HEK293T (cell line): ENCODE results near the gene CCR5AS.

Experiments
- CTCF ChIA-PET: fragments of 350-600 bp; formaldehyde crosslinking; extraction: SDS; loops from one replicate; lab custom pipeline; 2021; ENCODE audit warnings: antibody characterized with exemption, inconsistent platforms; lab: Yijun Ruan, JAX
- POLR2A ChIA-PET: fragments of 350-600 bp; formaldehyde crosslinking; extraction: SDS; loops from one replicate; lab custom pipeline; 2020; ENCODE audit warnings: antibody characterized with exemption, inconsistent platforms; lab: Yijun Ruan, JAX
- DNase-seq: peaks from one replicate; pipeline ENCODE4 v3.0.0; 2012; ENCODE audit warnings: mixed read lengths; ENCODE audit errors: extremely low spot score
- ARNT ChIP-seq: fragments of 450-650 bp; IDR thresholded peaks from 2 replicates; pipeline ENCODE4 v1.6.1; 2017; ENCODE audit warnings: mild to moderate bottlenecking
- BHLHE40 ChIP-seq: fragments of 450-650 bp; IDR thresholded peaks from 2 replicates; pipeline ENCODE4 v1.6.1; 2016; ENCODE audit warnings: mild to moderate bottlenecking, moderate library complexity, borderline replicate concordance
- CTBP1 ChIP-seq: fragments of 450-650 bp; IDR thresholded peaks from 2 replicates; pipeline ENCODE4 v1.6.1; 2016; ENCODE audit warnings: borderline replicate concordance
- ELF4 ChIP-seq: fragments of 450-650 bp; IDR thresholded peaks from 2 replicates; pipeline ENCODE4 v1.6.1; 2017; ENCODE audit warnings: antibody characterized with exemption
- FOXA1 ChIP-seq: fragments of 450-650 bp; IDR thresholded peaks from 2 replicates; pipeline ENCODE4 v1.6.1; 2016; ENCODE audit warnings: mild to moderate bottlenecking
- FOXK2 ChIP-seq: fragments of 450-650 bp; IDR thresholded peaks from 2 replicates; pipeline ENCODE4 v1.6.1; 2016; ENCODE audit warnings: mild to moderate bottlenecking
- FOXM1 ChIP-seq: fragments of 450-650 bp; IDR thresholded peaks from 2 replicates; pipeline ENCODE4 v1.6.1; 2017; ENCODE audit warnings: mild to moderate bottlenecking, borderline replicate concordance
- HDGF ChIP-seq: fragments of 450-650 bp; IDR thresholded peaks from 2 replicates; pipeline ENCODE4 v1.6.1; 2017; ENCODE audit warnings: antibody characterized with exemption, borderline replicate concordance
- L3MBTL2 ChIP-seq: fragments of 450-650 bp; conservative IDR thresholded peaks from 2 replicates; pipeline ENCODE4 v1.6.1; 2016; ENCODE audit warnings: mild to moderate bottlenecking
- LEF1 ChIP-seq: fragments of 450-650 bp; IDR thresholded peaks from 2 replicates; pipeline ENCODE4 v1.6.1; 2017; ENCODE audit warnings: mild to moderate bottlenecking, borderline replicate concordance
- NFRKB ChIP-seq: fragments of 450-650 bp; IDR thresholded peaks from 2 replicates; pipeline ENCODE4 v1.6.1; 2016; ENCODE audit warnings: mild to moderate bottlenecking, moderate library complexity
- SP1 ChIP-seq: fragments of 450-650 bp; IDR thresholded peaks from 2 replicates; pipeline ENCODE4 v1.6.1; 2017
- SUZ12 ChIP-seq: fragments of 450-650 bp; IDR thresholded peaks from 2 replicates; pipeline ENCODE4 v1.6.1; 2016; ENCODE audit warnings: mild to moderate bottlenecking
- TARDBP ChIP-seq: fragments of 450-650 bp; IDR thresholded peaks from 2 replicates; pipeline ENCODE4 v1.6.1; 2016
- ZNF384 ChIP-seq: fragments of 450-650 bp; IDR thresholded peaks from 2 replicates; pipeline ENCODE4 v1.6.1; 2016
- TF ChIP-seq, protein P1 (sequence below): fragments of 450-650 bp; IDR thresholded peaks from 2 replicates; pipeline ENCODE4 v1.6.1; 2016

CCR5AS gene

DNA sequence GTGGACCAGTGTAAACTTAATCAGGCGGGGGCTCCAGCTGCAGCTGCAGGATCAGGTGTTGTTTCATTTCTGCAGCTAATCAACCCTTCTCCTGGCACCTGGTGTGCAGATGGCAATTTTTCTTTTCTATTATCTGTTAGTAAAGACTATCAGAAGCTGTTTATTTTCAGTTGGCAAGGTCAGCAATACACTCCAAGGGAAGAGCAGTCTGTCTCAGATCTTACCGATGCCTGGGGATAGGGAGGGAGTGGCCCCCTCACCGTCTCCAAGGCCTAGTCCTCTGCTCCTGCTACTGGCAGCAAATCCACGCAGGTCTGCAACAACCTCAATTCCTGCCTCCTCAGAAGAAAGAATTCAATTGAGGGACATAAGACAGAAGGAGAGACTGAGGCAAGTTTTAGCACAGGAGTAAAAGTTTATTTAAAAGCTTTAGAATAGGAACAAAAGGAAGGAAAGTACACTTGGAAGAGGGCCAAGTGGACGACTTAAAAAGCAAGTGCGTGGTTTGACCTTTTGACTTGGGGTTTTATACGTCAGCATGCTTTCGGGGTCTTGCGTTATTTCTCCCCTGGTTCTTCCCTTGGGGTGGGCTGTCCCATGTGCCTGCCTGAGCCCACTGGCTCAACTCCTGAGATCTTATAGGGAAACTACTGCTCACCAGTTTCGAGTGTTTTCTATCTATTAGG lies 9.4 kb upstream of the CCR5AS start:
- TF ChIP-seq CTBP1 = no peak
- no peak for TF ChIP-seq HDGF
- TF ChIP-seq BHLHE40 = no peak
- no peak for TF ChIP-seq L3MBTL2
- no peak for TF ChIP-seq FOXM1
- no peak for TF ChIP-seq NFRKB
- no peak for TF ChIP-seq ELF4
- TF ChIP-seq FOXK2 = no peak
- TF ChIP-seq LEF1 = no peak
- no peak for TF ChIP-seq SP1
- TF ChIP-seq TARDBP = no peak
- TF ChIP-seq SUZ12 = no peak
- TF ChIP-seq ZNF384 = no peak
- TF ChIP-seq, protein P1, sequence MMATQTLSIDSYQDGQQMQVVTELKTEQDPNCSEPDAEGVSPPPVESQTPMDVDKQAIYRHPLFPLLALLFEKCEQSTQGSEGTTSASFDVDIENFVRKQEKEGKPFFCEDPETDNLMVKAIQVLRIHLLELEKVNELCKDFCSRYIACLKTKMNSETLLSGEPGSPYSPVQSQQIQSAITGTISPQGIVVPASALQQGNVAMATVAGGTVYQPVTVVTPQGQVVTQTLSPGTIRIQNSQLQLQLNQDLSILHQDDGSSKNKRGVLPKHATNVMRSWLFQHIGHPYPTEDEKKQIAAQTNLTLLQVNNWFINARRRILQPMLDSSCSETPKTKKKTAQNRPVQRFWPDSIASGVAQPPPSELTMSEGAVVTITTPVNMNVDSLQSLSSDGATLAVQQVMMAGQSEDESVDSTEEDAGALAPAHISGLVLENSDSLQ = no peak
- no peak for TF ChIP-seq ARNT
- TF ChIP-seq FOXA1 = no peak
- ChIA-PET POLR2A (no interaction called here), CTCF (no interaction called here)
- no peak for DNase-seq

DNA sequence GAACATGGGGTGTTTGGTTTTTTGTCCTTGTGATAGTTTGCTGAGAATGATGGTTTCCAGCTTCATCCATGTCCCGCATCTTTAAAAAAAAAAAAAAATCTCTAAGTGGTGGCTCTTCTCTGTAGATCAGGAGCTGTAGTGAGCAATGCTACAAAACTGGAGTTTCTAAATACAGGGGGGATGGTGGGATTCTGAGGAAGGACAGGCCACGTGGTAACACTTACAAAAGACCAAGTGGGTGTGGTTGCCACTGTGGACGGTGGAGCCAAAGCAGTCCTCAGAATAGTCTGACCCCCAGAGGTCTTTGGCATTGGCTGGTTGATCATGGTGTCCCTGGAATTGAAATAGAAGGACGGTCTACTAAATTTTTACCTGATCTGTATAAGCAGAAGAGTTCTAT lies 7.9 kb upstream of the CCR5AS start:
- CTCF ChIA-PET = interaction anchor here (0.7 kb wide), 1 partner anchor 29 kb away, joined by 4 read pairs; no protein-coding TSS in a partner anchor
- no peak for DNase-seq
- POLR2A ChIA-PET = no interaction called here
- TF ChIP-seq NFRKB = no peak
- TF ChIP-seq ZNF384 = no peak

DNA sequence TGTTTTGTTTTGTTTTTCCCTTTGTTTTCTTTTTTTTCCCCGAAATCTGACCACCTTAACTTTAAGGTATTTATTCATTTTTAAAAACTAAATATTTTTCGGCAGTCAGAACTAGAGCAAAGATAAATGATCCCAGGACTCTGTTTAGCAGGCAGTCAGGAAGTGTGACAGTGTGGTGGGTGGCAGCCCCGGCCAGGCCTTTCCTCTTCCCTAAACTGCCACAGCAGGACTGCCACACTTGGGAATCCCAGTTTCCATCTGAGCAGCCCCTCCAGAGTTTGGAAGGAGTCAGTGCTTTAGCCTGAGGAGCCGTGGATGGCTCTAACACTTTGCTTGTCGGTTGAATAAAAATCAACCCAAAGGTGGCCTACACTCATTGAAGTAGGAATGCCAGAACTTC lies 7.1 kb upstream of the CCR5AS start:
- TF ChIP-seq TARDBP (no peak), FOXM1 (no peak), HDGF (no peak), L3MBTL2 (no peak), FOXK2 (no peak), FOXA1 (no peak), ZNF384 (no peak), CTBP1 (no peak), BHLHE40 (no peak), NFRKB (no peak), ARNT (no peak), SUZ12 (no peak), SP1 (no peak), ELF4 (no peak), LEF1 (no peak)
- TF ChIP-seq, protein P1 = no peak
- ChIA-PET CTCF (no interaction called here), POLR2A (no interaction called here)
- no peak for DNase-seq

DNA sequence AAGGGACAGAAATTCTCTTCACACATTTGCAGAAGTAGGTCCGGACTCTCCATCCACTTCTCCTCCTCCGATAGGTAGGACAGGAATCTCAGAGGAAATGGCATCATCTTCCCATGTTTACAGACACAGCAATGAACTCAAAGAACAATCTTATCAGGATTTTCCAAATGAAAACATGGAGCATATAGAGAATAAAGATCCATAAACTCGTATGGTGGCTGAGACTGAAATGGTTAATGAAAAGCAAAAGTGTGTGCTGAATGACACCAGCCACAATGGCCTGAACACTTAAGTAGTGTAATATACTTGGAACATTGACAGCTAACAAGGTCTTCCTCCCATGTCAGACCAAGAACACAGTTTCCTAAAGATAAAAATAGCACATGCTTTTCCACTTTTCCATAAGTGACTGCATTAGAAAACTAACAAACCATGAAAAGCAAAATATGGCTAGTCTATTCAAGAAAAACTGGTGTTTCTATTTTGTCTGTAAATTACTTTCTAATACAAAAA lies 6.0 kb upstream of the CCR5AS start:
- CTCF ChIA-PET = no interaction called here
- DNase-seq = no peak
- TF ChIP-seq TARDBP (no peak), BHLHE40 (no peak), ELF4 (no peak), ZNF384 (no peak), SUZ12 (no peak), FOXK2 (no peak), L3MBTL2 (no peak), LEF1 (no peak), FOXM1 (no peak), CTBP1 (no peak), ARNT (no peak), FOXA1 (no peak), NFRKB (no peak), HDGF (no peak), SP1 (no peak)
- TF ChIP-seq, protein P1 = no peak
- POLR2A ChIA-PET = no interaction called here

DNA sequence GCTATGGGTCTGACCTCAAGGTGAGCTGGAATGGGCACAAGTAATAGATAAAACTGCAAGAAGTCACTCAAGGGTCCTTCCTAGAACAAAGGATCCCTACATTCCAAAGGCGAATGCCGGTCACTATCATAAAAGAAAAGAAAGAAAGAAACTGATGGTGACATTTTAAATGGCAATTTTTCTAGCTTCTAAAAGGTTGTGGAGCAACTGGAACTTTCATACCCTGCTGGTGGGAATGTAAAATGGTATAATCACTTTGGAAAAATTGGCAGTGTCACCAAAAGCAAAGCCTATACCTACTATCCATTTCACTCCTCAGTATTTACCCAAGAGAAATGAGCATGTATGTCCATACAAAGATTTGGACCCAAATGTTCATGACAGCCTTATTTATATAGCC lies 4.4 kb upstream of the CCR5AS start:
- ChIA-PET CTCF (interaction anchor here (1.2 kb wide), 1 partner anchor 13 kb away, joined by 5 read pairs; no protein-coding TSS in a partner anchor), POLR2A (no interaction called here)
- no peak for DNase-seq
- TF ChIP-seq BHLHE40 = no peak
- TF ChIP-seq SP1 = no peak
- no peak for TF ChIP-seq ELF4
- no peak for TF ChIP-seq NFRKB
- no peak for TF ChIP-seq FOXK2

DNA sequence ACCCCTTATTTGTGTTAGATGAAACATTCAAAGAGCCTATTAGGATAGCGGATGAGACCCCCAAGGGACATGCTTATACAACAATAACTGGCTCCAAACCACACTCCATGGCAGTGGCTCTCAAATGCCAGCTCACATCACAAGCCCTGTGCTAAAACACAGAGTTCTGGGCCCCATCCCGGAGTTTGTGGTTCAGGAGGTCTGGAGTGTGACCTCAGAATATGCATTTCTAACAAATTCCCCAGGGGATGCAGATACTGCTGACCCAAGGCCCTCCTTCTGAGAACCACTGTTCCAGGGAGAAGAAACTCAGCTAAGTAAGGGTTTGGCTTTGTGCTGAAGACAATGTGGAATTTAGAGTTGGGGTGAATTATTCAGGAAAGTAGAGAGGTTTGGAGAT lies 3.8 kb upstream of the CCR5AS start:
- CTCF ChIA-PET = no interaction called here
- POLR2A ChIA-PET = no interaction called here
- no peak for DNase-seq
- no peak for TF ChIP-seq L3MBTL2
- TF ChIP-seq, protein P1 = no peak
- TF ChIP-seq FOXM1 = no peak
- no peak for TF ChIP-seq ELF4
- no peak for TF ChIP-seq LEF1
- no peak for TF ChIP-seq ARNT
- TF ChIP-seq BHLHE40 = no peak
- TF ChIP-seq NFRKB = no peak
